Neutrophil (primary cell): ENCODE data around the gene YPEL1.

Experiments
- H3K27ac ChIP-seq: fragments of 200-600 bp; sonication (generic); 2 replicates; pipeline ENCODE4 v1.5.1; 2016; ENCODE audit warnings: mild to moderate bottlenecking, moderate library complexity
- H3K27me3 ChIP-seq: fragments of 200-600 bp; sonication (generic); 2 replicates; pipeline ENCODE4 v1.6.0; 2016; ENCODE audit warnings: mild to moderate bottlenecking
- H3K36me3 ChIP-seq: fragments of 200-600 bp; sonication (generic); 2 replicates; pipeline ENCODE4 v1.5.1; 2017
- H3K4me1 ChIP-seq, 2 experiments: fragments of 200-600 bp in 1 of 2; sonication (generic) in 1 of 2; 1 replicate in 1 of 2; 2 replicates in 1 of 2; pipeline versions ENCODE4 v1.5.1 to v1.6.1; 2013 to 2016; ENCODE audit warnings: low read depth in 1 of 2, low read length in 1 of 2, mild to moderate bottlenecking in 1 of 2, moderate library complexity in 1 of 2; ENCODE audit not compliant: control insufficient read depth in 1 of 2, insufficient read depth in 1 of 2
- H3K4me3 ChIP-seq, 2 experiments: fragments of 200-600 bp in 1 of 2; sonication (generic) in 1 of 2; 1 replicate in 1 of 2; 2 replicates in 1 of 2; pipeline ENCODE4 v1.5.1; 2013 to 2016; ENCODE audit warnings: low read depth in 1 of 2, low read length in 1 of 2, mild to moderate bottlenecking in 1 of 2, moderate library complexity in 1 of 2
- H3K9me3 ChIP-seq: fragments of 200-600 bp; sonication (generic); 2 replicates; pipeline ENCODE4 v1.5.1; 2016
- CTCF ChIP-seq: fragments of 200-600 bp; sonication (generic); IDR thresholded peaks from 2 replicates; pipeline ENCODE4 v1.5.1; 2016; ENCODE audit warnings: antibody characterized with exemption

YPEL1 gene

GRCh38 chr22:21702700-21703683 is 32.6 kb downstream of the YPEL1 start:
- no peak for TF ChIP-seq CTCF
- no peaks in the 10 kb centered on the region for H3K4me1 ChIP-seq
- H3K27me3 ChIP-seq = no peaks in the 10 kb centered on the region
- no peak overlapping the region for H3K27ac ChIP-seq
- H3K36me3 ChIP-seq = peaks cover 39% of the 10 kb centered on the region
- no peaks in the 10 kb centered on the region for H3K9me3 ChIP-seq
- no peak overlapping the region for H3K4me3 ChIP-seq

GRCh38 chr22:21702094-21702493 is 33.5 kb downstream of the YPEL1 start:
- no peaks in the 10 kb centered on the region for H3K4me1 ChIP-seq
- TF ChIP-seq CTCF = no peak
- H3K27me3 ChIP-seq = no peaks in the 10 kb centered on the region
- H3K9me3 ChIP-seq = no peaks in the 10 kb centered on the region
- no peak overlapping the region for H3K4me3 ChIP-seq
- peaks cover 48% of the 10 kb centered on the region for H3K36me3 ChIP-seq
- no peak overlapping the region for H3K27ac ChIP-seq

GRCh38 chr22:21701384-21701971 is 34.1 kb downstream of the YPEL1 start:
- Histone ChIP-seq H3K27ac (no peak overlapping the region), H3K4me1 (no peaks in the 10 kb centered on the region), H3K4me3 (no peak overlapping the region), H3K9me3 (no peaks in the 10 kb centered on the region), H3K27me3 (no peaks in the 10 kb centered on the region), H3K36me3 (peaks cover 54% of the 10 kb centered on the region)
- no peak for TF ChIP-seq CTCF

- Histone ChIP-seq H3K4me1 (no peaks in the 10 kb centered on the region), H3K9me3 (no peaks in the 10 kb centered on the region), H3K36me3 (peaks cover 61% of the 10 kb centered on the region), H3K27ac (no peak overlapping the region), H3K27me3 (no peaks in the 10 kb centered on the region), H3K4me3 (no peak overlapping the region)
- no peak for TF ChIP-seq CTCF
These were observed 34.8 kb downstream of the YPEL1 start for GRCh38 chr22:21700822-21701221.

- no peaks in the 10 kb centered on the region for H3K9me3 ChIP-seq
- peaks cover 72% of the 10 kb centered on the region for H3K36me3 ChIP-seq
- no peak for TF ChIP-seq CTCF
These were observed 36.0 kb downstream of the YPEL1 start for GRCh38 chr22:21699643-21700042.

More at GRCh38 chr22:21699643-21700042, 36.0 kb downstream of the YPEL1 start:
- Histone ChIP-seq H3K27me3 (no peaks in the 10 kb centered on the region), H3K4me1 (no peaks in the 10 kb centered on the region), H3K27ac (no peak overlapping the region), H3K4me3 (no peak overlapping the region)
